Keratinocyte (primary cell): ENCODE results near the gene YEATS4. TPM values are rescaled to one million over a fixed set of nuclear protein-coding genes. Genes with fewer than 3 reads are reported as not detected.

Source experiments
- DNase-seq: peaks from one replicate; pipeline ENCODE4 v3.0.0-alpha.2; 2011; ENCODE audit warnings: low read depth, missing footprints, low spot score
- FAIRE-seq: peaks from 2 replicates; lab custom pipeline; 2011; peaks lifted over from hg19 to GRCh38; lab: Jason Lieb, UNC
- H2AFZ ChIP-seq: 2 replicates; pipeline ENCODE4 v1.6.0; 2012; ENCODE audit warnings: low read length, control low read depth, inconsistent platforms; ENCODE audit not compliant: control insufficient read depth
- H3K27ac ChIP-seq: 2 replicates; pipeline ENCODE4 v1.5.1; 2011; ENCODE audit warnings: low read length; ENCODE audit not compliant: control insufficient read depth, insufficient read depth
- H3K27me3 ChIP-seq: 3 replicates; pipeline ENCODE4 v1.6.0; 2011; ENCODE audit warnings: low read length; ENCODE audit not compliant: control insufficient read depth, insufficient read depth; ENCODE audit errors: extremely low read depth
- H3K36me3 ChIP-seq, 2 experiments: 2 replicates in 1 of 2; 3 replicates in 1 of 2; pipeline ENCODE4 v1.5.1; 2011; ENCODE audit warnings: low read length in 2 of 2, mild to moderate bottlenecking in 1 of 2; ENCODE audit not compliant: control insufficient read depth in 2 of 2, insufficient read depth in 2 of 2; ENCODE audit errors: extremely low read depth in 1 of 2
- H3K4me1 ChIP-seq: 3 replicates; pipeline ENCODE4 v1.5.1; 2011; ENCODE audit warnings: low read length; ENCODE audit not compliant: control insufficient read depth, insufficient read depth; ENCODE audit errors: extremely low read depth
- H3K4me2 ChIP-seq: 3 replicates; pipeline ENCODE4 v1.6.0; 2011; ENCODE audit warnings: low read depth, low read length; ENCODE audit not compliant: control insufficient read depth, insufficient read depth; ENCODE audit errors: extremely low read depth
- H3K4me3 ChIP-seq, 3 experiments: fragments of 200-600 bp in 1 of 3; sonication (generic) in 1 of 3; 2 replicates in 2 of 3; 3 replicates in 1 of 3; pipeline ENCODE4 v1.5.1; 2011 to 2016; ENCODE audit warnings: low read length in 3 of 3, mild to moderate bottlenecking in 3 of 3, control low read depth in 2 of 3, inconsistent platforms in 1 of 3, low read depth in 1 of 3, mixed read lengths in 1 of 3, mixed run types in 1 of 3, moderate library complexity in 1 of 3; ENCODE audit not compliant: control insufficient read depth in 2 of 3, insufficient read depth in 2 of 3; ENCODE audit errors: extremely low read depth in 1 of 3
- H3K79me2 ChIP-seq: 2 replicates; pipeline ENCODE4 v1.6.0; 2012; ENCODE audit warnings: low read length; ENCODE audit not compliant: control insufficient read depth, insufficient read depth
- H3K9ac ChIP-seq: 3 replicates; pipeline ENCODE4 v1.6.0; 2011; ENCODE audit warnings: low read length; ENCODE audit not compliant: control insufficient read depth, insufficient read depth; ENCODE audit errors: extremely low read depth
- H3K9me1 ChIP-seq: 3 replicates; pipeline ENCODE4 v1.6.0; 2011; ENCODE audit warnings: low read length; ENCODE audit not compliant: control insufficient read depth, insufficient read depth; ENCODE audit errors: extremely low read depth
- H3K9me3 ChIP-seq: 2 replicates; pipeline ENCODE4 v1.5.1; 2012; ENCODE audit warnings: low read depth, low read length; ENCODE audit not compliant: control insufficient read depth
- H4K20me1 ChIP-seq: 3 replicates; pipeline ENCODE4 v1.6.0; 2011; ENCODE audit warnings: low read length; ENCODE audit not compliant: control insufficient read depth, insufficient read depth; ENCODE audit errors: extremely low read depth
- CTCF ChIP-seq, 3 experiments: IDR thresholded peaks in 1 of 3; conservative IDR thresholded peaks in 1 of 3; optimal IDR thresholded peaks in 1 of 3; 2 replicates in 2 of 3; 3 replicates in 1 of 3; pipeline versions ENCODE3 to v1.5.1; 2011; ENCODE audit warnings: low read length in 3 of 3, mild to moderate bottlenecking in 3 of 3, moderate library complexity in 2 of 3, control low read depth in 1 of 3, inconsistent platforms in 1 of 3; ENCODE audit not compliant: insufficient read depth in 2 of 3; ENCODE audit errors: extremely low read depth in 1 of 3
- EZH2 ChIP-seq: IDR thresholded peaks from one replicate; pipeline ENCODE4 v1.6.1; 2012; ENCODE audit warnings: inconsistent platforms, mild to moderate bottlenecking, low read length, moderate library complexity
- dilution Hi-C: fragments of 300-500 bp; cut with MboI; formaldehyde crosslinking; loops from one replicate; pipeline ENCODE4 v1.7.0; 2020; ENCODE audit warnings: low sequenced_read_pairs; ENCODE audit not compliant: extremely low pct_ligation_motif_present
- polyA plus RNA-seq, 5 experiments: library from polyadenylated mRNA; depleted of rRNA in 3 of 5; stranded (reverse) in 3 of 5; stranded (forward) in 1 of 5; unstranded in 1 of 5; fragments of >200 nt; gene quantifications; 1 replicate in 1 of 5; 2 replicates in 3 of 5; 3 replicates in 1 of 5; pipeline versions ENCODE4 v1.2.1 to v1.2.3, GENCODE V29; 2011 to 2012; ENCODE audit warnings: missing spikeins in 2 of 5, low read depth in 1 of 5, low replicate concordance in 1 of 5
- small RNA-seq, 3 experiments: library from RNA; depleted of rRNA; stranded (forward); fragments of <200 nt; gene quantifications; one replicate each; pipeline ENCODE3, GENCODE V24; 2012; ENCODE audit warnings: low read depth in 3 of 3, low replicate concordance in 1 of 3; ENCODE audit not compliant: insufficient read length in 3 of 3

YEATS4 gene
- polyA plus RNA-seq, 1 donor (not counting 4 experiments of a cell fraction or from before 2014, with no cell fraction given), result 21.0 TPM

GRCh38 chr12:69440016-69440415, 80.5 kb downstream of the YEATS4 start:
- no peaks in the 10 kb centered on the region for H3K36me3 ChIP-seq
- no peak for TF ChIP-seq EZH2
- TF ChIP-seq CTCF (optimal IDR thresholded peaks at IDR 0.05 in 1 of 3, IDR thresholded peaks at IDR 0.05 in 1 of 3, conservative IDR thresholded peaks at IDR 0.05 in 1 of 3; ENCODE audit: extremely low read depth in 1 of 3, insufficient read depth in 2 of 3, low read length in 3 of 3), result no peak
- no peak overlapping the region for H2AFZ ChIP-seq
- H3K9ac ChIP-seq, result no peak overlapping the region
- H3K4me3 ChIP-seq, result no peak overlapping the region
- DNase-seq (no peak), FAIRE-seq (no peak)
- dilution Hi-C loops, result no loop called here
- H3K9me3 ChIP-seq, result no peaks in the 10 kb centered on the region
- H3K79me2 ChIP-seq, result no peaks in the 10 kb centered on the region
- no peaks in the 10 kb centered on the region for H3K9me1 ChIP-seq
- H3K4me1 ChIP-seq, result no peaks in the 10 kb centered on the region
- H3K27me3 ChIP-seq, result no peaks in the 10 kb centered on the region
- no peak overlapping the region for H3K4me2 ChIP-seq
- no peaks in the 10 kb centered on the region for H4K20me1 ChIP-seq
- H3K27ac ChIP-seq, result no peak overlapping the region

Small RNA genes within 50 kb of the gene (small RNA-seq; reads per million reads assigned to genes)
- gene RN7SL804P, result 0 reads per million in 3 experiments

Other genes starting within 250 kb of the YEATS4 start
- gene CPSF6, start 120.2 kb upstream of the YEATS4 start, polyA plus RNA-seq, result 34.4 to 59.5 TPM (median 45.0 TPM) in 3 replicates
- gene LYZ, start 11.4 kb upstream of the YEATS4 start, polyA plus RNA-seq, result not detected in 3 replicates
- gene FRS2, start 110.6 kb downstream of the YEATS4 start, polyA plus RNA-seq, result 23.1 to 28.6 TPM (median 24.3 TPM) in 3 replicates
- gene CCT2, start 225.7 kb downstream of the YEATS4 start, polyA plus RNA-seq, result 258 to 365 TPM (median 302 TPM) in 3 replicates